HT-29 (cell line): ENCODE data around the gene STX1B. TPM values are rescaled to one million over a fixed set of nuclear protein-coding genes. Genes with fewer than 3 reads are reported as not detected.

Experiments used
- DNase-seq: peaks from one replicate; pipeline ENCODE4 v3.0.0-alpha.2; 2015; ENCODE audit warnings: low spot score
- total RNA-seq: library from RNA; depleted of rRNA; stranded (reverse); fragments of >200 nt; shearing (Covaris generic); gene quantifications from 2 replicates; pipeline ENCODE4 v1.2.3, GENCODE V29; 2014

The STX1B gene
- total RNA-seq, 1 experiment from 2014 or later = not detected

- no peak for DNase-seq
Measured at GRCh38 chr16:30979170-30980022, 31.0 kb downstream of the STX1B start.

- DNase-seq = no peak
Measured at GRCh38 chr16:30977502-30977901, 32.9 kb downstream of the STX1B start.

GRCh38 chr16:30976486-30976885, 34.0 kb downstream of the STX1B start:
- DNase-seq = no peak

- no peak for DNase-seq
Measured at GRCh38 chr16:30974348-30974747, 36.1 kb downstream of the STX1B start.

- no peak for DNase-seq
Measured at GRCh38 chr16:30972872-30973271, 37.6 kb downstream of the STX1B start.

- no peak for DNase-seq
Measured at GRCh38 chr16:30971298-30971697, 39.1 kb downstream of the STX1B start.

GRCh38 chr16:30969246-30969842, 41.1 kb downstream of the STX1B start:
- DNase-seq = no peak

GRCh38 chr16:30967795-30968194, 42.6 kb downstream of the STX1B start:
- no peak for DNase-seq

GRCh38 chr16:30966033-30966619, 44.3 kb downstream of the STX1B start:
- no peak for DNase-seq

GRCh38 chr16:30965436-30965835, 45.0 kb downstream of the STX1B start:
- DNase-seq = no peak

- no peak for DNase-seq
Measured at GRCh38 chr16:30964574-30965226, 45.7 kb downstream of the STX1B start.

- no peak for DNase-seq
Measured at GRCh38 chr16:30963925-30964511, 46.4 kb downstream of the STX1B start.

GRCh38 chr16:30961384-30961783, 49.1 kb downstream of the STX1B start:
- no peak for DNase-seq

- peak; percentile 19 for DNase-seq
Measured at GRCh38 chr16:30958175-30959079, 52.0 kb downstream of the STX1B start.

- DNase-seq = peak; percentile 93
Measured at GRCh38 chr16:30957456-30958174, 52.8 kb downstream of the STX1B start, which contains the start of gene SETD1A. TSS of gene SETD1A (plus strand) at chr16:30957754. CDS start at chr16:30958732, 978 bp downstream.

- DNase-seq = peak; percentile 77
Measured at GRCh38 chr16:30956601-30957455, 53.6 kb downstream of the STX1B start.

- DNase-seq = no peak
Measured at GRCh38 chr16:30954993-30955392, 55.4 kb downstream of the STX1B start.

- DNase-seq = peak; percentile 74
Measured at GRCh38 chr16:30953511-30954124, 56.8 kb downstream of the STX1B start.
